BJ (cell line): Measurements from ENCODE around the gene PRKAG2. TPM values are rescaled to one million over a fixed set of nuclear protein-coding genes. Genes with fewer than 3 reads are reported as not detected.

ENCODE experiments used
- CTCF ChIA-PET: fragments of 350-600 bp; formaldehyde crosslinking; extraction: SDS; loops from one replicate; lab custom pipeline; 2021; ENCODE audit warnings: antibody characterized with exemption, inconsistent platforms; lab: Yijun Ruan, JAX
- POLR2A ChIA-PET: fragments of 300-600 bp; sonication (Branson Sonifier 250); formaldehyde crosslinking; extraction: SDS; loops from one replicate; lab custom pipeline; 2021; ENCODE audit warnings: antibody characterized with exemption; lab: Charles Lee
- DNase-seq: peaks from one replicate; pipeline ENCODE4 v3.0.0-alpha.2; 2011; ENCODE audit warnings: low read depth
- H3K27me3 ChIP-seq: 2 replicates; pipeline ENCODE4 v1.6.0; 2011; ENCODE audit warnings: low read length; ENCODE audit not compliant: control insufficient read depth, insufficient read depth
- H3K36me3 ChIP-seq: 2 replicates; pipeline ENCODE4 v1.5.1; 2011; ENCODE audit warnings: low read length; ENCODE audit not compliant: control insufficient read depth, insufficient read depth
- H3K4me3 ChIP-seq: 2 replicates; pipeline ENCODE4 v1.5.1; 2011; ENCODE audit warnings: low read depth, mild to moderate bottlenecking, control low read depth, low read length
- CTCF ChIP-seq: IDR thresholded peaks from 2 replicates; pipeline ENCODE4 v1.5.1; 2011; ENCODE audit warnings: low read depth, mild to moderate bottlenecking, control low read depth, inconsistent platforms, low read length, moderate library complexity; ENCODE audit not compliant: insufficient read depth
- polyA plus RNA-seq: library from polyadenylated mRNA; depleted of rRNA; stranded (reverse); fragments of >200 nt; gene quantifications from 2 replicates; pipeline ENCODE4 v1.2.3, GENCODE V29; 2011

The PRKAG2 gene
- polyA plus RNA-seq, 1 experiment: 11.3 TPM

- POLR2A ChIA-PET: no interaction called here
- Histone ChIP-seq H3K4me3 (no peak overlapping the region), H3K27me3 (no peaks in the 10 kb centered on the region), H3K36me3 (no peaks in the 10 kb centered on the region)
- CTCF ChIA-PET: interaction anchor here (1.3 to 4.1 kb wide), 3 partner anchors 9 to 15 kb away, joined by 3 to 23 read pairs (median 5); no protein-coding TSS in a partner anchor
- TF ChIP-seq CTCF: no peak
- DNase-seq: no peak
Observed at GRCh38 chr7:151744051-151744580, 132.8 kb downstream of the PRKAG2 start.

GRCh38 chr7:151743481-151743983 is 133.4 kb downstream of the PRKAG2 start:
- POLR2A ChIA-PET: no interaction called here
- H3K4me3 ChIP-seq: no peak overlapping the region
- H3K27me3 ChIP-seq: no peaks in the 10 kb centered on the region
- CTCF ChIA-PET: interaction anchor here (1.3 to 4.1 kb wide), 2 partner anchors 11 to 16 kb away, joined by 5 to 23 read pairs; no protein-coding TSS in a partner anchor
- TF ChIP-seq CTCF: no peak
- no peak for DNase-seq
- H3K36me3 ChIP-seq: no peaks in the 10 kb centered on the region

- H3K4me3 ChIP-seq: no peak overlapping the region
- POLR2A ChIA-PET: no interaction called here
Observed at GRCh38 chr7:151742713-151743480, 134.0 kb downstream of the PRKAG2 start.

GRCh38 chr7:151741585-151741984 is 135.3 kb downstream of the PRKAG2 start:
- TF ChIP-seq CTCF: no peak
- ChIA-PET CTCF (interaction anchor here (1.4 to 1.7 kb wide), 2 partner anchors 9 to 12 kb away, joined by 3 to 5 read pairs; no protein-coding TSS in a partner anchor), POLR2A (no interaction called here)
- Histone ChIP-seq H3K4me3 (no peak overlapping the region), H3K27me3 (no peaks in the 10 kb centered on the region), H3K36me3 (no peaks in the 10 kb centered on the region)
- DNase-seq: no peak

More at GRCh38 chr7:151742713-151743480, 134.0 kb downstream of the PRKAG2 start:
- Histone ChIP-seq H3K36me3 (no peaks in the 10 kb centered on the region), H3K27me3 (no peaks in the 10 kb centered on the region)
- DNase-seq: no peak
- CTCF ChIA-PET: interaction anchor here (1.4 to 4.1 kb wide), 2 partner anchors 10 to 12 kb away, joined by 3 to 23 read pairs; no protein-coding TSS in a partner anchor
- TF ChIP-seq CTCF: no peak
